Activated CD4-positive, alpha-beta T cell treated with anti-CD3 and anti-CD28 coated beads, Interleukin-10, Interleukin-2, amounts not matched to agents 100 ng/mL and 50 ng/mL, durations not matched to agents 16 hours and 8 hours (primary cell): Measurements from ENCODE around the gene ERFE.

Source experiments
- DNase-seq: peaks from one replicate; pipeline ENCODE4 v3.0.0-alpha.2; 2020

ERFE gene

DNA sequence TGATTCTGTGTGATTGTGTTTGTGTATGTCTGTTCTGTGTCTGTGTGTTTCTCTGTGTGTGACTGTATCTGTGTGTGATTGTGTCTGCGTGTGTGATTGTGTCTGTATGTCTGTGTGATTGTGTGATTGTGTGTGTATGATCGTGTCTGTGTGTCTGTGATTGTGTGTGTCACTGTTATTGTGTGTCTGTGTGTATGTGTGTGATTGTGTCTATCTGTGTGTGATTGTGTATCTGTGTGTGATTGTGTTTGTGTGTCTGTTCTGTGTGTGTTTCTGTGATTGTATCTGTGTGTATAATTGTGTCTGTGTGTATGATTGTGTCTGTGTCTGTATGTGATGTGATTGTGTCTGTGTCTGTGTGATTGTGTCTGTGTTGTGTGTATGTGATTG lies 32.0 kb upstream of the ERFE start:
- DNase-seq, result no peak

DNA sequence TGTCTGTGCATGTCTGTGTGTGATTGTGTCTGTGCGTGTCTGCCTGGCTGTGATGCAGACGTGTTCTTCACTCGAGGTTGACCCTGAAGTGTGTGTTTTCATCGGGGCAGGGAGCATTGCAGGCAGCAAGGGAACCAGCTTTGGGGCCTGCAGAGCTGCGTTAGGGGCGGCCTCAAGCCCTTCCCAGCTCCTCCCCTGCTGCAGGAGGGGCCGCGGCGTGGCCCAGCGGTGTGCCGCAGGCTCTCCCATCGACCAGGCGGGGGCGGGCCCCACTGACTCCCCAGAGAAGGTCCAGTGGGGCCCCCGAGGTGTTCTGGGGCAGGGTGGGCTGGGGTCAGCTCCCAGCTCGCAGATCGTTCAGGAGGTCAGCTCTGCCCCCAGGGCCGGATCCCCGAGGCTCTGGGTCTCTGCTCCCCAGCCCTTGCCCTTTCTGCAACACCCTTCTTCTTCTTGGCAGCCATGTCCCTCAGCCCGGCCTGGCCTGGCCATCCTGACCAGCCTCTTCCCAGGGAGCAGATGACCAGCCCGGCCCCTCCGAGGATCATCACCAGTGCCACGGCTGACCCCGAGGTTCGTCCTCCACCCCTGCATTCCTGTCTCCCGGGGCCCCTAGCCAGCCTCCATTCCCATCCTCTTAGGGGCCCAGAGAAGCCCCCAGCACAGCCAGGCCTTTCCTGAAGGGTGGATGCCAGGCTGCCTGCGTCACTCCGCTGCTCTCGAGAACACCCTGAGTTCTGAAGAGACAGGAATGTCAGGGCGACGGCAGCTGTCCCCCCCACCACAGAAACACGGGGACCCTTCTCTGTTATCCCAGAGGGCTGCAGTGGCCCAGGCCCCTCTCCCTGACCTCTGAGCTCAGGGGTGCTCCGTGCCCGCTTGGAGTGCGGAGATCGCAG lies 31.4 kb upstream of the ERFE start:
- DNase-seq, result no peak

DNA sequence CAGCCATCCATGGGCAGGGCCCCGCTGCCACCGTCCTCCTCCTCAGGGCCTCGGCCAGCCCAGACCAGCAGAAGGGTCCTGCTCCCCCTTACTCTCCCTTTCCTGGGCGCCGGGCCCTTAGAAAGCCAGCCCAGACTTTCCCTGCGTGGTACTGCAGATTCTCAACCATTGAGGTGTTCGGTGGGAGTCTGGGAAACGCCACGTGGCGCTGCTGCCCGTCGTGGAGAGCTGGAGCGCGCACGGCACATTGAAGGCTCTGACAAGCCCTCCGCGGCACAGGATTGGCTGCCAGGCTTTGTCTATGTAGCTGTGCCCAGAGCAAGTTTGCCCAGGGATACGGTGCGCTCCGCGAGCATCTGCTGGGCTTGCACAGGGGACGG lies 30.7 kb upstream of the ERFE start:
- no peak for DNase-seq

- DNase-seq, result no peak
Observed at GRCh38 chr2:238128534-238129001, 30.2 kb upstream of the ERFE start.

GRCh38 chr2:238129166-238130010 lies 29.4 kb upstream of the ERFE start:
- no peak for DNase-seq

GRCh38 chr2:238130111-238130695 lies 28.6 kb upstream of the ERFE start:
- no peak for DNase-seq

GRCh38 chr2:238130696-238131628 lies 27.8 kb upstream of the ERFE start:
- DNase-seq, result no peak

DNA sequence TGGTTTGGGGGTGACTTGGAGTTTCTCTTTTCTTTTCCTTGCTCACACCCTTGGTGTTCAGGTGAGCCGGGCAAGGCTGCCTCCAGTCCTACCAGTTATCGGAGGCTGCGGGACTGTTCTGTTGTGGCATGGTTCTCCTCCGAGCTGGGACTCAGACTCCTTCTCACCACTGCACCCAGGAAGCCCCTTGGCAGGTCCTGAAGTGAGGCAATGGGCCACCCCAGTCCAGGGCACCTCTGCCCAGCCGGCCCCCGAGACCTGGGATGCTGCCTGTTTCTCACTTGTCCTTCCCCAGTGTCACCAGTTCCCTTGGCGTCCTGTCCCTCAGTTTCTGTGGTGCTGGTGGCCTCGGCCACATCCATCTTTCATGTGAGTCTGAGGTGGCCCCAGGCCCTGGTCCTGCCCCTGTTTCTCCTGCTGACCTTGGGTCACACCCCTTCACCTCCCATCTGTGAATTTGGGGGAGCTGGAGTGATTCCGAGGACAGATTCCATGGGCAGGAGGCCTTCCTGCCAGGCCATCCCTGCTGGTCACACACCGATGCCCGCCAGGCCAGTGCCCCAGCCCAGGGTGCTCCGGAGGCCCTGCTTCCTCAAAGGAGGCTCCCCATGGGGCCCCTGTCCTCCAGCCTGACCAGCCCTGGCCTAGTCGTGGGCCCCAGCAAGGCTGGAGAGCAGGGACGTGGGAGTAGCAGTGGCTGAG lies 26.9 kb upstream of the ERFE start:
- no peak for DNase-seq

DNA sequence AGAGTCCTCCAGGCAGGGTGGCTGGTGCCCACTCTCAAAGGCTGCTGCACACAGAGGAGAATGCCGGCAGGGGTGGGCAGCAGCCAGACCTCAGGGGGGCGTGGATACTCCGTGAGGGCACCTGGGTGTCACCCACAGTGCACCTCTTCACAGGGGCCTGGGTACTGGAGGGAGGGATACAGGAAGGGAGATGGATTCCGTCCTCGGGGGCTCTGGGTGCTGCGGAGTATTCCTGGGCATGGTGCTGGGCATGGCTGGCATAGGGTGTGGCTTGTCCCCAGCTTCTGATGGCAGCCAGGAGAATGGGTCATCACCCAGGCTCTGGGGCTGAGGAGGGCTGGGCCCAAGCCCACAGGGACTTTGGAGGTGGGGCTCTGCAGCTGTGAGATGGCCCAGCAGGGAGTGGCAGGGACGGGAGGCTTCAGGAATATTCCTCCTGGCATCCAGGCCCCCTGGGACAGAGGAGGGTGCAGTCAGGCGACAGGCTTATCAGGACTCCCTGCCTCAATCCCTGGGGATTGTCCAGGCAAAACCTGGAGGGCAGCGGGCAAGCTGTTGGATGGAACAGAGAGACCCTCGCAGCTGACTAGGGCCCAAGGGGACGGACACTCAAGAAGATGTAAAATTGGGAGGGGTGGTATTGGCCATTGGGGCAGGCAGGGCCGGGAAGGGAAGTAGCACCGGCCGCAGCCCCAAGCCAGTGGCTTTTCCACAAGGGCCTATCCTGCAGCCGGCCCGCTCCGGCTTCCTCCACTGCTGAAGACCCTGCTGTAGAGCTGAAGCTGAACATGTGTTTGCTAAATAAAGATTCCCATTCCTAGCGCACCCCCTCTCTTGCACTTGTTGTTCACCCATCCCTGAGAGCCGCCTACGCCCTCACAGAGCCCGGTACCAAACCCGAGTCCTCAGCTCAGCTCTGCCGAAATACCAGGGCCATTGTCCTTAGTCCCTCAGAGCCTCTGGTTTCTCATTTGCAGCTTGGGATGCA lies 26.0 kb upstream of the ERFE start:
- DNase-seq, result no peak

DNA sequence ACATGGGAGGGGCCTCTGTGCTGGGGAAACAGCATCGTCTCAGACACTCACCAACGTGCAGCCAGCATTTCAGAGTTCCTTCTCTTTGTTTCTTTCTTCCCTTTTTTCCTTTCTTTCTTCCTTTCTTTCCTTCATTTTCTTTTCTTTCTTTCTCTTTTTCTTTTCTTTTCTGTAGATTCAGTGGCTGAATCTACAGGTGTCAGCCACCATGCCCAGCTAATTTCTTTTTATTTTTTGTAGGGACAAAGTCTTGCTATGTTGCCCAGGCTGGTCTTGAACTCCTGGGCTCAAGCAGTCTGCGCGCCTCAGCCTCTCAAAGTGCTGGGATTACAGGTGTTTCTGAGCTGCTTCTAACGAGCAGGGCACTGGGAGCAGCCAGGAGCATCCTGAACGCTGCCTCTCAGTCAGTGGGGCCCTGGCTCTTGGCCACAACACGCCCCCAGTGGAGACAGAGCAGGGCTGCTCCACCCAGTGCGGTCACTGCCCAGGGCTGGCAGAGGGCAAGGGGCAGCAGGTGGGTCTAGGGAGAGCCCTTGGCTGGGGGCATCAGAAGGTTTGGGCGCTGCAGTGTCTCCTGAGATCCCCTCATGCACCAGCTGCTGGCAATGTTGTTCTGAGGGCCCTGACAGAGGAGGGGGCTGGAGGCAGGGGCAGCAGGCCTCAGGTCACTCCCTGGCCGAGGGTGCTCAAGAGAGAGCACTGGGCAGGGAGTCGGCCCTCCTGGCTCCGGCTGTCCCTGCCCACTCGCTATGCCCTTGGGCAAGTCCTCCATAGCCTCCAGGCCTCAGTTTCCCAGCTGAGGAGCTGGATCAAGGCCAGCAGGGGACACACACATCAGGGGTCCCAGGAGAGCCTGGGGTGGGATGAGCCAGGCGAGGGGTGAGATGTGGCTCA lies 25.0 kb upstream of the ERFE start:
- no peak for DNase-seq

- DNase-seq, result no peak
Observed at GRCh38 chr2:238134393-238134785, 24.4 kb upstream of the ERFE start.

GRCh38 chr2:238135601-238136150 lies 23.1 kb upstream of the ERFE start:
- no peak for DNase-seq

- DNase-seq, result no peak
Observed at GRCh38 chr2:238136820-238137537, 21.8 kb upstream of the ERFE start.

GRCh38 chr2:238137885-238138284 lies 20.9 kb upstream of the ERFE start:
- DNase-seq, result no peak

- DNase-seq, result no peak
Observed at GRCh38 chr2:238138331-238139195, 20.2 kb upstream of the ERFE start, which contains the start of gene KLHL30. KLHL30 (plus strand) TSS chr2:238138668; CDS start chr2:238140755, 2,087 bp downstream.

GRCh38 chr2:238139196-238140039 lies 19.4 kb upstream of the ERFE start:
- DNase-seq, result peak; percentile 34
